Measurements from ENCODE around the gene BLOC1S1. TPM values are rescaled to one million over a fixed set of nuclear protein-coding genes. Genes with fewer than 3 reads are reported as not detected.

The BLOC1S1 gene
- total and polyA plus RNA-seq, 10 of the 15 experiments (the other 5 are each of a cell fraction or from before 2014, with no cell fraction given), result 126 to 285 (median 166) TPM

DNA sequence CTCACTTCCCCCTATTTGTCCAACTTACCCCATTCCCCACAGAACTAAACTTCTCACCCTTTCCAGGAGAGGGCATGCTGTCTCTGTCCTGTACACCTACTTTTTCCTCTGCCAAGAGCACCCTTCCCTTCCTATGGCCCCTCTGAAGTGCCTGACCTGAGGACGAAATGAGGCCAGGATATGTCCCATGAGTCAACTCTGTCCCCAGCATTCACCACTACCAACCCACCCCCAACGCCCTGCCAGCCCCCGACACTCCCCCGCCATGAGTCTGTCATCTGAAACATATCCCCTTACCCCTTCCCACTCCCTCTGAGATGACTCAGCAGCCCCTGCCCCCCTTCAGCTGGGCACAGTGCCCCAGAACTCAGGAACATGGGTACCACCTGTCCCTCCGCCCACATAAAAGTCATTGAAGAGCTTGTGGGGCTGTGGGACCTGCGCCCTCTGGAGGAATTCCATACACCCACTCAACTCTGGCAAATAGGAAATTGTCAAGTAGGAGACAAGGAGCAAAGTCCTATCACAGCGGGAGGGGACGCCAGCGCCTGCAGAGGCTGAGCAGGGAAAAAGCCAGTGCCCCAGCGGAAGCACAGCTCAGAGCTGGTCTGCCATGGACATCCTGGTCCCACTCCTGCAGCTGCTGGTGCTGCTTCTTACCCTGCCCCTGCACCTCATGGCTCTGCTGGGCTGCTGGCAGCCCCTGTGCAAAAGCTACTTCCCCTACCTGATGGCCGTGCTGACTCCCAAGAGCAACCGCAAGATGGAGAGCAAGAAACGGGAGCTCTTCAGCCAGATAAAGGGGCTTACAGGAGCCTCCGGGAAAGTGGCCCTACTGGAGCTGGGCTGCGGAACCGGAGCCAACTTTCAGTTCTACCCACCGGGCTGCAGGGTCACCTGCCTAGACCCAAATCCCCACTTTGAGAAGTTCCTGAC lies 34.4 kb upstream of the BLOC1S1 start:
- Histone ChIP-seq H3K9me3 (replicated peaks; ENCODE audit: control insufficient read depth, insufficient read depth, low read length) (no peaks in the 10 kb centered on the region), H3K4me2 (ENCODE audit: control insufficient read depth, insufficient read depth) (peak overlapping the region; percentile 61), H3K79me2 (ENCODE audit: control insufficient read depth, insufficient read depth, low read length) (no peaks in the 10 kb centered on the region), H3K4me3 (peak overlapping the region; percentile 23; the same call in 1 of the 2 replicates), H4K20me1 (ENCODE audit: control insufficient read depth, insufficient read depth) (no peaks in the 10 kb centered on the region), H3K9ac (ENCODE audit: control insufficient read depth, insufficient read depth, low read length) (no peak overlapping the region), H2AFZ (ENCODE audit: control insufficient read depth, low read depth, low read length) (peak overlapping the region; percentile 70), H3K27me3 (replicated peaks in 1 of 2; ENCODE audit: control insufficient read depth in 2 of 2, insufficient read depth in 2 of 2, low read length in 1 of 2) (no peaks in the 10 kb centered on the region), H3K27ac (ENCODE audit: control insufficient read depth, insufficient read depth) (no peak overlapping the region), H3K36me3 (ENCODE audit: control insufficient read depth in 2 of 2, insufficient read depth in 2 of 2, low read length in 1 of 2) (no peaks in the 10 kb centered on the region), H3K4me1 (ENCODE audit: control insufficient read depth, insufficient read depth, low read length) (peaks cover 10% of the 10 kb centered on the region)
- ChIA-PET POLR2A (no interaction called here), RAD21 (ENCODE audit: unreplicated experiment) (interaction anchor here (0.6 to 1.4 kb wide), 7 partner anchors 8 to 730 kb away, joined by 3 to 8 read pairs (median 4); partner anchors contain the start of gene BLOC1S1), CTCF (interaction anchor here (0.6 to 1.7 kb wide), 14 partner anchors 8 to 57 kb away, joined by 3 to 13 read pairs (median 4); partner anchors contain the start of gene BLOC1S1), SMC1A (ENCODE audit: uncharacterized antibody, unreplicated experiment) (interaction anchor here (0.8 to 1.4 kb wide), 5 partner anchors 24 to 52 kb away, joined by 3 to 4 read pairs (median 3); partner anchors contain the start of gene BLOC1S1)
- peak; percentile 78 for ATAC-seq
- no TSS peak for BruUV-seq (replicated peaks)
- no peak for FAIRE-seq
- intact Hi-C loops (cut with micrococcal nuclease; ENCODE audit: unreplicated experiment), result no loop called here
- in situ Hi-C loops (cut with MboI), result no loop called here
- 19% methylated on average over 17 of the region's 17 CpGs for WGBS (ENCODE audit: insufficient coverage, insufficient replicate concordance, low lambda C conversion rate, missing lambda C conversion rate)
- no peak for DNase-seq (ENCODE audit: low read depth, low spot score)
- TF ChIP-seq NFIC (IDR thresholded peaks at IDR 0.05; ENCODE audit: low read depth, low read length) (no peak), MEF2B (IDR thresholded peaks at IDR 0.05; ENCODE audit: partially characterized antibody, poor library complexity, severe bottlenecking) (no peak), YY1 (IDR thresholded peaks at IDR 0.05; ENCODE audit: low read depth, low read length) (no peak), BCL11A (IDR thresholded peaks at IDR 0.05; ENCODE audit: low read depth, low read length) (no peak), RAD21 (IDR thresholded peaks at IDR 0.05; ENCODE audit: insufficient read depth, low read depth, low read length) (peak; percentile 23; the same call in 1 of the 2 replicates), HCFC1 (IDR thresholded peaks at IDR 0.05; ENCODE audit: low read length) (no peak), IKZF1 (conservative IDR thresholded peaks at IDR 0.05) (peak; percentile 42; the same call in 1 of the 2 replicates), SIN3A (IDR thresholded peaks at IDR 0.05; ENCODE audit: low read depth, low read length) (no peak)
- TF ChIP-seq, protein P1, sequence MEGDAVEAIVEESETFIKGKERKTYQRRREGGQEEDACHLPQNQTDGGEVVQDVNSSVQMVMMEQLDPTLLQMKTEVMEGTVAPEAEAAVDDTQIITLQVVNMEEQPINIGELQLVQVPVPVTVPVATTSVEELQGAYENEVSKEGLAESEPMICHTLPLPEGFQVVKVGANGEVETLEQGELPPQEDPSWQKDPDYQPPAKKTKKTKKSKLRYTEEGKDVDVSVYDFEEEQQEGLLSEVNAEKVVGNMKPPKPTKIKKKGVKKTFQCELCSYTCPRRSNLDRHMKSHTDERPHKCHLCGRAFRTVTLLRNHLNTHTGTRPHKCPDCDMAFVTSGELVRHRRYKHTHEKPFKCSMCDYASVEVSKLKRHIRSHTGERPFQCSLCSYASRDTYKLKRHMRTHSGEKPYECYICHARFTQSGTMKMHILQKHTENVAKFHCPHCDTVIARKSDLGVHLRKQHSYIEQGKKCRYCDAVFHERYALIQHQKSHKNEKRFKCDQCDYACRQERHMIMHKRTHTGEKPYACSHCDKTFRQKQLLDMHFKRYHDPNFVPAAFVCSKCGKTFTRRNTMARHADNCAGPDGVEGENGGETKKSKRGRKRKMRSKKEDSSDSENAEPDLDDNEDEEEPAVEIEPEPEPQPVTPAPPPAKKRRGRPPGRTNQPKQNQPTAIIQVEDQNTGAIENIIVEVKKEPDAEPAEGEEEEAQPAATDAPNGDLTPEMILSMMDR (IDR thresholded peaks at IDR 0.05 in 2 of 3, conservative IDR thresholded peaks at IDR 0.05 in 1 of 3; ENCODE audit: control insufficient read depth in 2 of 3, extremely low read depth in 1 of 3, insufficient read depth in 1 of 3, low read depth in 3 of 3, low read length in 3 of 3), result peak; percentile 13 to 24 (median 19); a peak in 4 of 6 replicates
- TF ChIP-seq, protein P2, sequence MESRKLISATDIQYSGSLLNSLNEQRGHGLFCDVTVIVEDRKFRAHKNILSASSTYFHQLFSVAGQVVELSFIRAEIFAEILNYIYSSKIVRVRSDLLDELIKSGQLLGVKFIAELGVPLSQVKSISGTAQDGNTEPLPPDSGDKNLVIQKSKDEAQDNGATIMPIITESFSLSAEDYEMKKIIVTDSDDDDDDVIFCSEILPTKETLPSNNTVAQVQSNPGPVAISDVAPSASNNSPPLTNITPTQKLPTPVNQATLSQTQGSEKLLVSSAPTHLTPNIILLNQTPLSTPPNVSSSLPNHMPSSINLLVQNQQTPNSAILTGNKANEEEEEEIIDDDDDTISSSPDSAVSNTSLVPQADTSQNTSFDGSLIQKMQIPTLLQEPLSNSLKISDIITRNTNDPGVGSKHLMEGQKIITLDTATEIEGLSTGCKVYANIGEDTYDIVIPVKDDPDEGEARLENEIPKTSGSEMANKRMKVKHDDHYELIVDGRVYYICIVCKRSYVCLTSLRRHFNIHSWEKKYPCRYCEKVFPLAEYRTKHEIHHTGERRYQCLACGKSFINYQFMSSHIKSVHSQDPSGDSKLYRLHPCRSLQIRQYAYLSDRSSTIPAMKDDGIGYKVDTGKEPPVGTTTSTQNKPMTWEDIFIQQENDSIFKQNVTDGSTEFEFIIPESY (IDR thresholded peaks at IDR 0.05), result no peak
- TF ChIP-seq, protein P3, sequence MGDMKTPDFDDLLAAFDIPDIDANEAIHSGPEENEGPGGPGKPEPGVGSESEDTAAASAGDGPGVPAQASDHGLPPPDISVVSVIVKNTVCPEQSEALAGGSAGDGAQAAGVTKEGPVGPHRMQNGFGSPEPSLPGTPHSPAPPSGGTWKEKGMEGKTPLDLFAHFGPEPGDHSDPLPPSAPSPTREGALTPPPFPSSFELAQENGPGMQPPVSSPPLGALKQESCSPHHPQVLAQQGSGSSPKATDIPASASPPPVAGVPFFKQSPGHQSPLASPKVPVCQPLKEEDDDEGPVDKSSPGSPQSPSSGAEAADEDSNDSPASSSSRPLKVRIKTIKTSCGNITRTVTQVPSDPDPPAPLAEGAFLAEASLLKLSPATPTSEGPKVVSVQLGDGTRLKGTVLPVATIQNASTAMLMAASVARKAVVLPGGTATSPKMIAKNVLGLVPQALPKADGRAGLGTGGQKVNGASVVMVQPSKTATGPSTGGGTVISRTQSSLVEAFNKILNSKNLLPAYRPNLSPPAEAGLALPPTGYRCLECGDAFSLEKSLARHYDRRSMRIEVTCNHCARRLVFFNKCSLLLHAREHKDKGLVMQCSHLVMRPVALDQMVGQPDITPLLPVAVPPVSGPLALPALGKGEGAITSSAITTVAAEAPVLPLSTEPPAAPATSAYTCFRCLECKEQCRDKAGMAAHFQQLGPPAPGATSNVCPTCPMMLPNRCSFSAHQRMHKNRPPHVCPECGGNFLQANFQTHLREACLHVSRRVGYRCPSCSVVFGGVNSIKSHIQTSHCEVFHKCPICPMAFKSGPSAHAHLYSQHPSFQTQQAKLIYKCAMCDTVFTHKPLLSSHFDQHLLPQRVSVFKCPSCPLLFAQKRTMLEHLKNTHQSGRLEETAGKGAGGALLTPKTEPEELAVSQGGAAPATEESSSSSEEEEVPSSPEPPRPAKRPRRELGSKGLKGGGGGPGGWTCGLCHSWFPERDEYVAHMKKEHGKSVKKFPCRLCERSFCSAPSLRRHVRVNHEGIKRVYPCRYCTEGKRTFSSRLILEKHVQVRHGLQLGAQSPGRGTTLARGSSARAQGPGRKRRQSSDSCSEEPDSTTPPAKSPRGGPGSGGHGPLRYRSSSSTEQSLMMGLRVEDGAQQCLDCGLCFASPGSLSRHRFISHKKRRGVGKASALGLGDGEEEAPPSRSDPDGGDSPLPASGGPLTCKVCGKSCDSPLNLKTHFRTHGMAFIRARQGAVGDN (IDR thresholded peaks at IDR 0.05), result no peak
- TF ChIP-seq, protein P4, sequence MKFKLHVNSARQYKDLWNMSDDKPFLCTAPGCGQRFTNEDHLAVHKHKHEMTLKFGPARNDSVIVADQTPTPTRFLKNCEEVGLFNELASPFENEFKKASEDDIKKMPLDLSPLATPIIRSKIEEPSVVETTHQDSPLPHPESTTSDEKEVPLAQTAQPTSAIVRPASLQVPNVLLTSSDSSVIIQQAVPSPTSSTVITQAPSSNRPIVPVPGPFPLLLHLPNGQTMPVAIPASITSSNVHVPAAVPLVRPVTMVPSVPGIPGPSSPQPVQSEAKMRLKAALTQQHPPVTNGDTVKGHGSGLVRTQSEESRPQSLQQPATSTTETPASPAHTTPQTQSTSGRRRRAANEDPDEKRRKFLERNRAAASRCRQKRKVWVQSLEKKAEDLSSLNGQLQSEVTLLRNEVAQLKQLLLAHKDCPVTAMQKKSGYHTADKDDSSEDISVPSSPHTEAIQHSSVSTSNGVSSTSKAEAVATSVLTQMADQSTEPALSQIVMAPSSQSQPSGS (IDR thresholded peaks at IDR 0.05; ENCODE audit: low read length), result no peak

Measured in GM12878 (cell line).